Measurements from ENCODE around the gene NENF.

DNA sequence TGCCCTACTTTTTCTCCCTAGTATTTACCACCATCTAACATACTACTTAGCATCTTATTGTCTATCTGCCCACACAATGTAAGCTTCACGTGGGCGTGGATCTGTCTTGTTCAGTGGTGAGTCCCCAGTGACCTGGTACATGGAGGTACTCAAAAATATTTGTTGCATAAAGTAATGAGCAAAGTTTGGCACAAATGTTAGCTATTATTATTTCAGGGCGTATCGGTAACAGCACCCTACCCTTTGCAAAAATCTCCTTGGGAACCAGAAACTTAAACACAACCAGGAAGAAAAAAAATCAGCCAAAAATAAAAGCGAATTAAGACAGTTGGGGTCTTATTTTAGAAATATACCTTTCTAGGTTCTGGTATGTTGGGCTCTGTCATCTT is 454 bp upstream of the NENF start:
- TF ChIP-seq RAD21 (IDR thresholded peaks at IDR 0.05) = no peak
- TF ChIP-seq CTCF (IDR thresholded peaks at IDR 0.05; ENCODE audit: low read depth, low read length, missing input control) = no peak
- TF ChIP-seq, protein P1, sequence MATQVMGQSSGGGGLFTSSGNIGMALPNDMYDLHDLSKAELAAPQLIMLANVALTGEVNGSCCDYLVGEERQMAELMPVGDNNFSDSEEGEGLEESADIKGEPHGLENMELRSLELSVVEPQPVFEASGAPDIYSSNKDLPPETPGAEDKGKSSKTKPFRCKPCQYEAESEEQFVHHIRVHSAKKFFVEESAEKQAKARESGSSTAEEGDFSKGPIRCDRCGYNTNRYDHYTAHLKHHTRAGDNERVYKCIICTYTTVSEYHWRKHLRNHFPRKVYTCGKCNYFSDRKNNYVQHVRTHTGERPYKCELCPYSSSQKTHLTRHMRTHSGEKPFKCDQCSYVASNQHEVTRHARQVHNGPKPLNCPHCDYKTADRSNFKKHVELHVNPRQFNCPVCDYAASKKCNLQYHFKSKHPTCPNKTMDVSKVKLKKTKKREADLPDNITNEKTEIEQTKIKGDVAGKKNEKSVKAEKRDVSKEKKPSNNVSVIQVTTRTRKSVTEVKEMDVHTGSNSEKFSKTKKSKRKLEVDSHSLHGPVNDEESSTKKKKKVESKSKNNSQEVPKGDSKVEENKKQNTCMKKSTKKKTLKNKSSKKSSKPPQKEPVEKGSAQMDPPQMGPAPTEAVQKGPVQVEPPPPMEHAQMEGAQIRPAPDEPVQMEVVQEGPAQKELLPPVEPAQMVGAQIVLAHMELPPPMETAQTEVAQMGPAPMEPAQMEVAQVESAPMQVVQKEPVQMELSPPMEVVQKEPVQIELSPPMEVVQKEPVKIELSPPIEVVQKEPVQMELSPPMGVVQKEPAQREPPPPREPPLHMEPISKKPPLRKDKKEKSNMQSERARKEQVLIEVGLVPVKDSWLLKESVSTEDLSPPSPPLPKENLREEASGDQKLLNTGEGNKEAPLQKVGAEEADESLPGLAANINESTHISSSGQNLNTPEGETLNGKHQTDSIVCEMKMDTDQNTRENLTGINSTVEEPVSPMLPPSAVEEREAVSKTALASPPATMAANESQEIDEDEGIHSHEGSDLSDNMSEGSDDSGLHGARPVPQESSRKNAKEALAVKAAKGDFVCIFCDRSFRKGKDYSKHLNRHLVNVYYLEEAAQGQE (IDR thresholded peaks at IDR 0.05) = no peak
- no peak for TF ChIP-seq TAF1 (conservative IDR thresholded peaks at IDR 0.05)
